ENCODE results near the gene TCEAL8.

Gene TCEAL8

GRCh38 chrX:103256651-103257050 lies 1.7 kb upstream of the TCEAL8 start:
- H3K4ac ChIP-seq (ENCODE audit: low read depth in 1 of 2, low read length in 2 of 2): no peak overlapping the region
- no peak overlapping the region for H2AFZ ChIP-seq (ENCODE audit: low read depth, low read length)
- H3K79me1 ChIP-seq (replicated peaks; ENCODE audit: low read length, poor library complexity, severe bottlenecking): no peaks in the 10 kb centered on the region
- H3K9me3 ChIP-seq (ENCODE audit: control insufficient read depth, low read length): no peaks in the 10 kb centered on the region
- no peak overlapping the region for H2BK5ac ChIP-seq (ENCODE audit: low read depth, low read length, poor library complexity, severe bottlenecking)
- H3K27ac ChIP-seq (ENCODE audit: low read length, poor library complexity, severe bottlenecking): no peak overlapping the region
- H2AK5ac ChIP-seq (ENCODE audit: low read length, severe bottlenecking): no peak overlapping the region
- peaks cover 0 to 14% of the 10 kb centered on the region in 2 experiments for H3K27me3 ChIP-seq (ENCODE audit: control insufficient read depth in 1 of 2, insufficient read depth in 1 of 2, low read length in 2 of 2)
- H2BK120ac ChIP-seq (ENCODE audit: low read depth, low read length): no peak overlapping the region
- DNase-seq: no peak
- H2BK12ac ChIP-seq (ENCODE audit: low read length in 2 of 2): no peak overlapping the region
- H3K23ac ChIP-seq (ENCODE audit: low read length in 2 of 2): no peak overlapping the region
- no peak overlapping the region for H3K4me2 ChIP-seq (ENCODE audit: low read length, poor library complexity, severe bottlenecking)
- no peak overlapping the region for H3K14ac ChIP-seq (ENCODE audit: low read length in 2 of 2)
- H3K36me3 ChIP-seq (ENCODE audit: control insufficient read depth in 1 of 2, insufficient read depth in 2 of 2, low read depth in 1 of 2, low read length in 2 of 2): peaks cover 3 to 13% of the 10 kb centered on the region in 2 experiments
- no peak overlapping the region for H3K9ac ChIP-seq (ENCODE audit: low read length)
- peaks cover 2% of the 10 kb centered on the region for H3K4me1 ChIP-seq (ENCODE audit: control insufficient read depth, insufficient read depth, low read depth, low read length)
- H2BK15ac ChIP-seq (ENCODE audit: low read depth, poor library complexity, severe bottlenecking): no peak overlapping the region
- no peak overlapping the region for H3K18ac ChIP-seq (ENCODE audit: low read depth in 1 of 2, low read length in 2 of 2)
- H3K4me3 ChIP-seq (ENCODE audit: insufficient read depth in 1 of 2, low read depth in 1 of 2, low read length in 2 of 2): no peak overlapping the region
- H4K8ac ChIP-seq (ENCODE audit: low read length): no peak overlapping the region
- no peak overlapping the region for H4K91ac ChIP-seq (ENCODE audit: low read length)

GRCh38 chrX:103254171-103254824 lies 657 bp downstream of the TCEAL8 start:
- Histone ChIP-seq H2AK5ac (ENCODE audit: low read length, severe bottlenecking) (peak overlapping the region; percentile 38), H3K36me3 (ENCODE audit: control insufficient read depth in 1 of 2, insufficient read depth in 2 of 2, low read depth in 1 of 2, low read length in 2 of 2) (peaks cover 3 to 13% of the 10 kb centered on the region in 2 experiments), H3K9me3 (ENCODE audit: control insufficient read depth, low read length) (no peaks in the 10 kb centered on the region), H2BK5ac (ENCODE audit: low read depth, low read length, poor library complexity, severe bottlenecking) (peak overlapping the region; percentile 62), H3K4ac (ENCODE audit: low read depth in 1 of 2, low read length in 2 of 2) (peak overlapping the region; percentile 51 to 91), H3K4me2 (ENCODE audit: low read length, poor library complexity, severe bottlenecking) (peak overlapping the region; percentile 66), H3K27me3 (ENCODE audit: control insufficient read depth in 1 of 2, insufficient read depth in 1 of 2, low read length in 2 of 2) (peaks cover 0 to 14% of the 10 kb centered on the region in 2 experiments), H2BK12ac (ENCODE audit: low read length in 2 of 2) (no peak overlapping the region), H4K91ac (ENCODE audit: low read length) (no peak overlapping the region), H3K4me3 (ENCODE audit: insufficient read depth in 1 of 2, low read depth in 1 of 2, low read length in 2 of 2) (peak overlapping the region; percentile 66 to 83), H3K18ac (ENCODE audit: low read depth in 1 of 2, low read length in 2 of 2) (peak overlapping the region; percentile 83 to 89), H2AFZ (ENCODE audit: low read depth, low read length) (no peak overlapping the region), H2BK15ac (ENCODE audit: low read depth, poor library complexity, severe bottlenecking) (peak overlapping the region; percentile 67), H3K9ac (ENCODE audit: low read length) (peak overlapping the region; percentile 93), H3K4me1 (ENCODE audit: control insufficient read depth, insufficient read depth, low read depth, low read length) (peaks cover 2% of the 10 kb centered on the region), H2BK120ac (ENCODE audit: low read depth, low read length) (peak overlapping the region; percentile 79), H3K27ac (ENCODE audit: low read length, poor library complexity, severe bottlenecking) (peak overlapping the region; percentile 93), H3K14ac (ENCODE audit: low read length in 2 of 2) (peak overlapping the region in 1 of 2 experiments; percentile 11), H4K8ac (ENCODE audit: low read length) (peak overlapping the region; percentile 94), H3K23ac (ENCODE audit: low read length in 2 of 2) (no peak overlapping the region), H3K79me1 (replicated peaks; ENCODE audit: low read length, poor library complexity, severe bottlenecking) (no peaks in the 10 kb centered on the region)
- whole genome bisulfite sequencing: 0% methylated on average over 18 of the region's 22 CpGs
- peak; percentile 54 for DNase-seq

- Histone ChIP-seq H3K4me3 (ENCODE audit: insufficient read depth in 1 of 2, low read depth in 1 of 2, low read length in 2 of 2) (peak overlapping the region in 1 of 2 experiments; percentile 83), H3K27ac (ENCODE audit: low read length, poor library complexity, severe bottlenecking) (peak overlapping the region; percentile 93), H2AK5ac (ENCODE audit: low read length, severe bottlenecking) (no peak overlapping the region), H4K8ac (ENCODE audit: low read length) (no peak overlapping the region), H2BK15ac (ENCODE audit: low read depth, poor library complexity, severe bottlenecking) (no peak overlapping the region), H3K79me1 (replicated peaks; ENCODE audit: low read length, poor library complexity, severe bottlenecking) (no peaks in the 10 kb centered on the region), H3K14ac (ENCODE audit: low read length in 2 of 2) (no peak overlapping the region), H3K36me3 (ENCODE audit: control insufficient read depth in 1 of 2, insufficient read depth in 2 of 2, low read depth in 1 of 2, low read length in 2 of 2) (peaks cover 3 to 13% of the 10 kb centered on the region in 2 experiments), H2BK5ac (ENCODE audit: low read depth, low read length, poor library complexity, severe bottlenecking) (no peak overlapping the region), H3K27me3 (ENCODE audit: control insufficient read depth in 1 of 2, insufficient read depth in 1 of 2, low read length in 2 of 2) (peaks cover 0 to 8% of the 10 kb centered on the region in 2 experiments), H3K9ac (ENCODE audit: low read length) (peak overlapping the region; percentile 93), H2BK12ac (ENCODE audit: low read length in 2 of 2) (no peak overlapping the region), H2BK120ac (ENCODE audit: low read depth, low read length) (no peak overlapping the region), H3K18ac (ENCODE audit: low read depth in 1 of 2, low read length in 2 of 2) (no peak overlapping the region), H2AFZ (ENCODE audit: low read depth, low read length) (no peak overlapping the region), H3K4ac (ENCODE audit: low read depth in 1 of 2, low read length in 2 of 2) (no peak overlapping the region), H4K91ac (ENCODE audit: low read length) (no peak overlapping the region), H3K9me3 (ENCODE audit: control insufficient read depth, low read length) (no peaks in the 10 kb centered on the region), H3K4me1 (ENCODE audit: control insufficient read depth, insufficient read depth, low read depth, low read length) (peaks cover 2% of the 10 kb centered on the region), H3K23ac (ENCODE audit: low read length in 2 of 2) (no peak overlapping the region), H3K4me2 (ENCODE audit: low read length, poor library complexity, severe bottlenecking) (peak overlapping the region; percentile 65)
- DNase-seq: peak; percentile 22
- WGBS: 16% methylated on average over 6 of the region's 8 CpGs
These were observed 1.3 kb downstream of the TCEAL8 start for GRCh38 chrX:103253608-103254007.

- Histone ChIP-seq H3K9ac (ENCODE audit: low read length) (no peak overlapping the region), H2AK5ac (ENCODE audit: low read length, severe bottlenecking) (no peak overlapping the region)
- 80% methylated on average over 2 of the region's 5 CpGs for WGBS
These were observed 4.0 kb downstream of the TCEAL8 start for GRCh38 chrX:103250977-103251376.

More at GRCh38 chrX:103250977-103251376, 4.0 kb downstream of the TCEAL8 start:
- peaks cover 0 to 5% of the 10 kb centered on the region in 2 experiments for H3K27me3 ChIP-seq (ENCODE audit: control insufficient read depth in 1 of 2, insufficient read depth in 1 of 2, low read length in 2 of 2)
- no peak overlapping the region for H4K8ac ChIP-seq (ENCODE audit: low read length)
- no peak overlapping the region for H2BK120ac ChIP-seq (ENCODE audit: low read depth, low read length)
- H3K9me3 ChIP-seq (ENCODE audit: control insufficient read depth, low read length): peaks cover 5% of the 10 kb centered on the region
- H2AFZ ChIP-seq (ENCODE audit: low read depth, low read length): no peak overlapping the region
- H3K23ac ChIP-seq (ENCODE audit: low read length in 2 of 2): no peak overlapping the region
- peaks cover 3 to 13% of the 10 kb centered on the region in 2 experiments for H3K36me3 ChIP-seq (ENCODE audit: control insufficient read depth in 1 of 2, insufficient read depth in 2 of 2, low read depth in 1 of 2, low read length in 2 of 2)
- no peak for DNase-seq
- H3K4ac ChIP-seq (ENCODE audit: low read depth in 1 of 2, low read length in 2 of 2): no peak overlapping the region
- no peak overlapping the region for H3K4me3 ChIP-seq (ENCODE audit: insufficient read depth in 1 of 2, low read depth in 1 of 2, low read length in 2 of 2)
- no peak overlapping the region for H3K4me2 ChIP-seq (ENCODE audit: low read length, poor library complexity, severe bottlenecking)
- H3K79me1 ChIP-seq (replicated peaks; ENCODE audit: low read length, poor library complexity, severe bottlenecking): no peaks in the 10 kb centered on the region
- peaks cover 2% of the 10 kb centered on the region for H3K4me1 ChIP-seq (ENCODE audit: control insufficient read depth, insufficient read depth, low read depth, low read length)
- H2BK5ac ChIP-seq (ENCODE audit: low read depth, low read length, poor library complexity, severe bottlenecking): no peak overlapping the region
- H2BK12ac ChIP-seq (ENCODE audit: low read length in 2 of 2): no peak overlapping the region
- no peak overlapping the region for H3K18ac ChIP-seq (ENCODE audit: low read depth in 1 of 2, low read length in 2 of 2)
- H3K14ac ChIP-seq (ENCODE audit: low read length in 2 of 2): no peak overlapping the region
- H3K27ac ChIP-seq (ENCODE audit: low read length, poor library complexity, severe bottlenecking): no peak overlapping the region
- no peak overlapping the region for H4K91ac ChIP-seq (ENCODE audit: low read length)
- no peak overlapping the region for H2BK15ac ChIP-seq (ENCODE audit: low read depth, poor library complexity, severe bottlenecking)
